ENCODE results near the gene TUBB8. TPM values are rescaled to one million over a fixed set of nuclear protein-coding genes. Genes with fewer than 3 reads are reported as not detected.
"Not testable (repeated sequence)": the region's sequence is repeated elsewhere in the genome, so short reads cannot be mapped to it uniquely, and the experiment has no call there.

TUBB8 gene
- total and polyA plus RNA-seq, 2 donors: 0.05 to 0.75 TPM

GRCh38 chr10:88253-88652, 39.2 kb upstream of the TUBB8 start:
- no peak for DNase-seq (ENCODE audit: low read depth in 6 of 9, low spot score in 9 of 9)
- H3K4me3 ChIP-seq (ENCODE audit: low read length in 2 of 2): no peak overlapping the region
- WGBS: 69% methylated on average over 4 of the region's 4 CpGs
- H3K27ac ChIP-seq (ENCODE audit: low read depth in 1 of 2, low read length in 1 of 2): no peak overlapping the region
- no peaks in the 10 kb centered on the region for H3K36me3 ChIP-seq (ENCODE audit: control insufficient read depth in 2 of 2, insufficient read depth in 2 of 2, low read length in 1 of 2)
- no peaks in the 10 kb centered on the region for H3K27me3 ChIP-seq (ENCODE audit: control insufficient read depth in 2 of 2, insufficient read depth in 1 of 2, low read length in 1 of 2)
- no peaks in the 10 kb centered on the region for H3K4me1 ChIP-seq (ENCODE audit: control insufficient read depth in 2 of 2, insufficient read depth in 2 of 2, low read length in 2 of 2)
- H3K9me3 ChIP-seq (ENCODE audit: control insufficient read depth in 2 of 2, insufficient read depth in 1 of 2, low read length in 1 of 2): peaks cover 0 to 1% of the 10 kb centered on the region in 2 donors

- Histone ChIP-seq H3K27me3 (ENCODE audit: control insufficient read depth in 2 of 2, insufficient read depth in 1 of 2, low read length in 1 of 2) (no peaks in the 10 kb centered on the region), H3K4me1 (ENCODE audit: control insufficient read depth in 2 of 2, insufficient read depth in 2 of 2, low read length in 2 of 2) (no peaks in the 10 kb centered on the region), H3K4me3 (ENCODE audit: low read length in 2 of 2) (no peak overlapping the region), H3K27ac (ENCODE audit: low read depth in 1 of 2, low read length in 1 of 2) (no peak overlapping the region), H3K36me3 (ENCODE audit: control insufficient read depth in 2 of 2, insufficient read depth in 2 of 2, low read length in 1 of 2) (no peaks in the 10 kb centered on the region), H3K9me3 (ENCODE audit: control insufficient read depth in 2 of 2, insufficient read depth in 1 of 2, low read length in 1 of 2) (peaks cover 0 to 1% of the 10 kb centered on the region in 2 donors)
- peak in 1 of 9 donors; percentile 15 for DNase-seq (ENCODE audit: low read depth in 6 of 9, low spot score in 9 of 9)
- 72% methylated on average over 19 of the region's 19 CpGs for WGBS
Measured at GRCh38 chr10:87177-88080, 38.3 kb upstream of the TUBB8 start.

- H3K4me1 ChIP-seq (ENCODE audit: control insufficient read depth in 2 of 2, insufficient read depth in 2 of 2, low read length in 2 of 2): no peaks in the 10 kb centered on the region
- H3K27me3 ChIP-seq (ENCODE audit: control insufficient read depth in 2 of 2, insufficient read depth in 1 of 2, low read length in 1 of 2): no peaks in the 10 kb centered on the region
- no peak overlapping the region for H3K4me3 ChIP-seq (ENCODE audit: low read length in 2 of 2)
- WGBS: 94% methylated on average over 10 of the region's 10 CpGs
- no peak overlapping the region for H3K27ac ChIP-seq (ENCODE audit: low read depth in 1 of 2, low read length in 1 of 2)
- no peaks in the 10 kb centered on the region for H3K36me3 ChIP-seq (ENCODE audit: control insufficient read depth in 2 of 2, insufficient read depth in 2 of 2, low read length in 1 of 2)
- H3K9me3 ChIP-seq (ENCODE audit: control insufficient read depth in 2 of 2, insufficient read depth in 1 of 2, low read length in 1 of 2): no peaks in the 10 kb centered on the region
- DNase-seq (ENCODE audit: low read depth in 6 of 9, low spot score in 9 of 9): no peak
Measured at GRCh38 chr10:86031-86430, 36.9 kb upstream of the TUBB8 start.

- Histone ChIP-seq H3K27ac (ENCODE audit: low read depth in 1 of 2, low read length in 1 of 2) (no peak overlapping the region), H3K9me3 (ENCODE audit: control insufficient read depth in 2 of 2, insufficient read depth in 1 of 2, low read length in 1 of 2) (no peaks in the 10 kb centered on the region), H3K4me1 (ENCODE audit: control insufficient read depth in 2 of 2, insufficient read depth in 2 of 2, low read length in 2 of 2) (no peaks in the 10 kb centered on the region), H3K36me3 (ENCODE audit: control insufficient read depth in 2 of 2, insufficient read depth in 2 of 2, low read length in 1 of 2) (no peaks in the 10 kb centered on the region), H3K4me3 (ENCODE audit: low read length in 2 of 2) (no peak overlapping the region), H3K27me3 (ENCODE audit: control insufficient read depth in 2 of 2, insufficient read depth in 1 of 2, low read length in 1 of 2) (no peaks in the 10 kb centered on the region)
- DNase-seq (ENCODE audit: low read depth in 6 of 9, low spot score in 9 of 9): no peak
- WGBS: 94% methylated on average over 8 of the region's 8 CpGs
Measured at GRCh38 chr10:85044-85443, 35.9 kb upstream of the TUBB8 start.

- H3K4me1 ChIP-seq (ENCODE audit: control insufficient read depth in 2 of 2, insufficient read depth in 2 of 2, low read length in 2 of 2): no peaks in the 10 kb centered on the region
- WGBS: 94% methylated on average over 9 of the region's 9 CpGs
- no peaks in the 10 kb centered on the region for H3K36me3 ChIP-seq (ENCODE audit: control insufficient read depth in 2 of 2, insufficient read depth in 2 of 2, low read length in 1 of 2)
- H3K27ac ChIP-seq (ENCODE audit: low read depth in 1 of 2, low read length in 1 of 2): no peak overlapping the region
- no peaks in the 10 kb centered on the region for H3K9me3 ChIP-seq (ENCODE audit: control insufficient read depth in 2 of 2, insufficient read depth in 1 of 2, low read length in 1 of 2)
- H3K27me3 ChIP-seq (ENCODE audit: control insufficient read depth in 2 of 2, insufficient read depth in 1 of 2, low read length in 1 of 2): no peaks in the 10 kb centered on the region
- DNase-seq (ENCODE audit: low read depth in 6 of 9, low spot score in 9 of 9): no peak
- H3K4me3 ChIP-seq (ENCODE audit: low read length in 2 of 2): no peak overlapping the region
Measured at GRCh38 chr10:83930-84530, 34.9 kb upstream of the TUBB8 start.

GRCh38 chr10:80477-81105, 31.5 kb upstream of the TUBB8 start:
- Histone ChIP-seq H3K4me1 (ENCODE audit: control insufficient read depth in 2 of 2, insufficient read depth in 2 of 2, low read length in 2 of 2) (no peaks in the 10 kb centered on the region), H3K36me3 (ENCODE audit: control insufficient read depth in 2 of 2, insufficient read depth in 2 of 2, low read length in 1 of 2) (no peaks in the 10 kb centered on the region), H3K9me3 (ENCODE audit: control insufficient read depth in 2 of 2, insufficient read depth in 1 of 2, low read length in 1 of 2) (no peaks in the 10 kb centered on the region), H3K4me3 (ENCODE audit: low read length in 2 of 2) (no peak overlapping the region), H3K27ac (ENCODE audit: low read depth in 1 of 2, low read length in 1 of 2) (no peak overlapping the region), H3K27me3 (ENCODE audit: control insufficient read depth in 2 of 2, insufficient read depth in 1 of 2, low read length in 1 of 2) (peaks cover 4 to 14% of the 10 kb centered on the region in 2 donors)
- WGBS: 86% methylated on average over 7 of the region's 7 CpGs
- DNase-seq (ENCODE audit: low read depth in 6 of 9, low spot score in 9 of 9): no peak

GRCh38 chr10:79532-80215, 30.6 kb upstream of the TUBB8 start:
- Histone ChIP-seq H3K36me3 (ENCODE audit: control insufficient read depth in 2 of 2, insufficient read depth in 2 of 2, low read length in 1 of 2) (no peaks in the 10 kb centered on the region), H3K27me3 (ENCODE audit: control insufficient read depth in 2 of 2, insufficient read depth in 1 of 2, low read length in 1 of 2) (peaks cover 5 to 22% of the 10 kb centered on the region in 2 donors), H3K4me1 (ENCODE audit: control insufficient read depth in 2 of 2, insufficient read depth in 2 of 2, low read length in 2 of 2) (no peaks in the 10 kb centered on the region), H3K9me3 (ENCODE audit: control insufficient read depth in 2 of 2, insufficient read depth in 1 of 2, low read length in 1 of 2) (no peaks in the 10 kb centered on the region), H3K4me3 (ENCODE audit: low read length in 2 of 2) (no peak overlapping the region), H3K27ac (ENCODE audit: low read depth in 1 of 2, low read length in 1 of 2) (no peak overlapping the region)
- 90% methylated on average over 4 of the region's 4 CpGs for WGBS
- no peak for DNase-seq (ENCODE audit: low read depth in 6 of 9, low spot score in 9 of 9)

GRCh38 chr10:78556-78955, 29.5 kb upstream of the TUBB8 start:
- peaks cover 8 to 31% of the 10 kb centered on the region in 2 donors for H3K27me3 ChIP-seq (ENCODE audit: control insufficient read depth in 2 of 2, insufficient read depth in 1 of 2, low read length in 1 of 2)
- peaks cover 0 to 3% of the 10 kb centered on the region in 2 donors for H3K4me1 ChIP-seq (ENCODE audit: control insufficient read depth in 2 of 2, insufficient read depth in 2 of 2, low read length in 2 of 2)
- DNase-seq (ENCODE audit: low read depth in 6 of 9, low spot score in 9 of 9): no peak
- 93% methylated on average over 12 of the region's 12 CpGs for WGBS
- no peaks in the 10 kb centered on the region for H3K9me3 ChIP-seq (ENCODE audit: control insufficient read depth in 2 of 2, insufficient read depth in 1 of 2, low read length in 1 of 2)
- H3K4me3 ChIP-seq (ENCODE audit: low read length in 2 of 2): no peak overlapping the region
- H3K36me3 ChIP-seq (ENCODE audit: control insufficient read depth in 2 of 2, insufficient read depth in 2 of 2, low read length in 1 of 2): no peaks in the 10 kb centered on the region
- H3K27ac ChIP-seq (ENCODE audit: low read depth in 1 of 2, low read length in 1 of 2): no peak overlapping the region

GRCh38 chr10:74266-74621, 25.1 kb upstream of the TUBB8 start:
- 41% methylated on average over 17 of the region's 17 CpGs for WGBS
- H3K36me3 ChIP-seq (ENCODE audit: control insufficient read depth in 2 of 2, insufficient read depth in 2 of 2, low read length in 1 of 2); H3K9me3 ChIP-seq (ENCODE audit: control insufficient read depth in 2 of 2, insufficient read depth in 1 of 2, low read length in 1 of 2); H3K4me1 ChIP-seq (ENCODE audit: control insufficient read depth in 2 of 2, insufficient read depth in 2 of 2, low read length in 2 of 2); DNase-seq (ENCODE audit: low read depth in 6 of 9, low spot score in 9 of 9); H3K27ac ChIP-seq (ENCODE audit: low read depth in 1 of 2, low read length in 1 of 2); H3K4me3 ChIP-seq (ENCODE audit: low read length in 2 of 2): not testable (repeated sequence)
- peaks cover 8 to 37% of the 10 kb centered on the region in 2 donors for H3K27me3 ChIP-seq (ENCODE audit: control insufficient read depth in 2 of 2, insufficient read depth in 1 of 2, low read length in 1 of 2)

Data from thymus (tissue), 11 donors.